Peyer's patch (tissue), 4 donors: ENCODE measurements around the gene TACSTD2. TPM values are rescaled to one million over a fixed set of nuclear protein-coding genes. Genes with fewer than 3 reads are reported as not detected.

ENCODE experiments used
- DNase-seq, 3 donors: peaks; one replicate each; pipeline ENCODE4 v3.0.0-alpha.2; 2017 to 2019
- H3K27ac ChIP-seq, 4 donors: fragments of 200-600 bp; sonication (generic); one replicate each; pipeline ENCODE4 v1.5.1; 2016 to 2019
- H3K27me3 ChIP-seq, 2 donors: fragments of 200-600 bp; sonication (generic); one replicate each; pipeline ENCODE4 v1.5.1; 2019
- H3K36me3 ChIP-seq, 3 donors: fragments of 200-600 bp; sonication (generic); one replicate each; pipeline ENCODE4 v1.5.1; 2016 to 2019
- H3K4me1 ChIP-seq, 4 donors: fragments of 200-600 bp; sonication (generic); one replicate each; pipeline ENCODE4 v1.5.1; 2016 to 2019
- H3K4me3 ChIP-seq, 4 donors: fragments of 200-600 bp; sonication (generic); 1 replicate in 3 of 4; 2 replicates in 1 of 4; pipeline ENCODE4 v1.5.1; 2016 to 2019; ENCODE audit warnings: mild to moderate bottlenecking in 1 of 4
- H3K9me3 ChIP-seq, 4 donors: fragments of 200-600 bp; sonication (generic); one replicate each; pipeline ENCODE4 v1.5.1; 2016 to 2019; ENCODE audit warnings: mild to moderate bottlenecking in 1 of 4
- POLR2A ChIP-seq, 2 donors: fragments of 450-650 bp; IDR thresholded peaks; one replicate each; pipeline ENCODE4 v1.5.1; 2017; ENCODE audit warnings: antibody characterized with exemption in 2 of 2, mild to moderate bottlenecking in 2 of 2, moderate library complexity in 2 of 2
- total RNA-seq, 4 donors: library from RNA; depleted of rRNA; stranded (reverse); fragments of >200 nt; gene quantifications; one replicate each; pipeline ENCODE4 v1.1.0, GENCODE V29; 2016
- TF ChIP-seq, protein P1 (sequence below), 6 experiments: fragments of 450-650 bp in 4 of 6; fragments of 200-600 bp in 2 of 6; sonication (generic) in 1 of 6; IDR thresholded peaks; one replicate each; pipeline ENCODE4 v1.5.1; 2017 to 2019; ENCODE audit warnings: antibody characterized with exemption in 6 of 6, mild to moderate bottlenecking in 3 of 6, moderate library complexity in 1 of 6

The TACSTD2 gene
- total RNA-seq, 4 donors from 2014 or later, result 0.47 to 0.70 TPM; not detected in 2

DNA sequence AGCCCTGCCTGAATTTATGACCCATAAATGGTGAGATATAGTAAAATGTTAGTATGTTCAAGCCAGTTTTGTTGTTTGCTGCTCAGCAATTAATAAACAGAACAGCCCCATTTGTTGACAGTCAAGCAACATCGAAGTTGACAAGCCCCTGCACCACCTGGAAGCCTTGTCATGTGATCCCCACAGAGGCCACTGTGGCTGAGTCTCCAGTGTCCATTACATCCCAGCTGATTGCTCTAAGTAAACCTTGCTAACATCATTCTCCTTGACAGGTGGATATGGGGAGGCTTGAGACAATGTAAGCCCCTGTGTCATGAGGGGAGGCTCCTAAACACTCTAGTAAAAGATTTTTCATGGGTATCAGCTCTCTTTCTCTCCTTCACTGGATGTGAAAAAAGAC is 17.5 kb upstream of the TACSTD2 start:
- TF ChIP-seq, protein P1, sequence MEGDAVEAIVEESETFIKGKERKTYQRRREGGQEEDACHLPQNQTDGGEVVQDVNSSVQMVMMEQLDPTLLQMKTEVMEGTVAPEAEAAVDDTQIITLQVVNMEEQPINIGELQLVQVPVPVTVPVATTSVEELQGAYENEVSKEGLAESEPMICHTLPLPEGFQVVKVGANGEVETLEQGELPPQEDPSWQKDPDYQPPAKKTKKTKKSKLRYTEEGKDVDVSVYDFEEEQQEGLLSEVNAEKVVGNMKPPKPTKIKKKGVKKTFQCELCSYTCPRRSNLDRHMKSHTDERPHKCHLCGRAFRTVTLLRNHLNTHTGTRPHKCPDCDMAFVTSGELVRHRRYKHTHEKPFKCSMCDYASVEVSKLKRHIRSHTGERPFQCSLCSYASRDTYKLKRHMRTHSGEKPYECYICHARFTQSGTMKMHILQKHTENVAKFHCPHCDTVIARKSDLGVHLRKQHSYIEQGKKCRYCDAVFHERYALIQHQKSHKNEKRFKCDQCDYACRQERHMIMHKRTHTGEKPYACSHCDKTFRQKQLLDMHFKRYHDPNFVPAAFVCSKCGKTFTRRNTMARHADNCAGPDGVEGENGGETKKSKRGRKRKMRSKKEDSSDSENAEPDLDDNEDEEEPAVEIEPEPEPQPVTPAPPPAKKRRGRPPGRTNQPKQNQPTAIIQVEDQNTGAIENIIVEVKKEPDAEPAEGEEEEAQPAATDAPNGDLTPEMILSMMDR (IDR thresholded peaks at IDR 0.05), result no peak
- TF ChIP-seq POLR2A (IDR thresholded peaks at IDR 0.05), result no peak
- H3K27ac ChIP-seq, result no peak overlapping the region
- H3K36me3 ChIP-seq, result no peaks in the 10 kb centered on the region
- H3K9me3 ChIP-seq, result no peaks in the 10 kb centered on the region
- no peaks in the 10 kb centered on the region for H3K4me1 ChIP-seq
- no peak for DNase-seq
- no peak overlapping the region for H3K4me3 ChIP-seq
- no peaks in the 10 kb centered on the region for H3K27me3 ChIP-seq

DNA sequence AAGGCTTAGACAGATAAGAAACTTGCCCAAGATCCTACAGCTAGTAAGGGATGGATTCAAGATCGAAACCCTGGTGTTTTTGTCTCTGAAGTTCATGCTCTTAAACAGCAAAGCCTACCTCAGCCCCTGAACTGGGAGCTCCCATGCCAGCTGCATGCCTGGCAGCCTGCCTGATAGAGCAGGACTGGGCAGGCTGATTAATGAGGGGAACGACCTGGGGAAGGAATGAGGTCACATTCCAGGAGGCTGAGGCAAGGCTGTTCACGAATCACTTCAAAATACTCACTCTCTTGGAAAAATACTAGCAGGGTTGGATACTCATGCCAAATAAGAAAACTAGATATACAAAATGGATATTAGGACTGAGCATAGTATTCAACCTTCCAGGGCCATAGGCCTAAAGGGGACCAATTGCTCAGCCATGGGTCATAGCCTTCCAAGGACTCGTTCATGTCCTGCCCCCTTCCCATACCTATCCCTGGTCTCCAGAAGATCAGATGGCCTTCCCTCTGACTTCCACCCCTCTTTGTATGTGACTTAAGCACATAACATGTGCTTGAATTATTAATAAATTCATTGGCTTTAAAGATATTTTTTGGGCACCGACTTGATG is 15.6 kb upstream of the TACSTD2 start:
- H3K36me3 ChIP-seq, result no peaks in the 10 kb centered on the region
- no peak for TF ChIP-seq POLR2A (IDR thresholded peaks at IDR 0.05)
- TF ChIP-seq, protein P1 (IDR thresholded peaks at IDR 0.05), result no peak
- no peak overlapping the region for H3K4me3 ChIP-seq
- H3K9me3 ChIP-seq, result no peaks in the 10 kb centered on the region
- DNase-seq, result no peak
- no peak overlapping the region for H3K27ac ChIP-seq
- no peaks in the 10 kb centered on the region for H3K27me3 ChIP-seq
- H3K4me1 ChIP-seq, result no peaks in the 10 kb centered on the region

DNA sequence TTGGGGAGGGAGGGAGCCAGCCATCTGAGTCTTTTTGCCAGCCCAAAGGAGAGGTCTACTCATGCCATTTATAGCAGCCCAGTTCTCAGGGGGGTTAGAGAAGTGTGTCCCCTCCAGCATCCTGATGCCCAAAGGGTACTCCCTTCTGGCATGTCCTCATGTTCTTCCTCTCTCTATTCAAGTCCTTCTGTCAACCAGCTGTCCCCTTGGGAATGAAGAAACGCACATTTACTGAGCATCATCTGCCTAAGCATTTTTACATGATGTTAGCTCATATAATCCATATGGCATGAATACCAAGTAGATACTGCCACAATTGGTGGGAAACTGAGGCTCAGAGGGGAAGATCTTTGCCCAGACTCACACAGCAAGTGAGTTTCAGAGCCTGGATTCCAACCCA is 14.8 kb upstream of the TACSTD2 start:
- H3K27ac ChIP-seq, result no peak overlapping the region
- no peak overlapping the region for H3K4me3 ChIP-seq
- no peak for DNase-seq
- TF ChIP-seq, protein P1 (IDR thresholded peaks at IDR 0.05), result no peak
- no peak for TF ChIP-seq POLR2A (IDR thresholded peaks at IDR 0.05)
- no peaks in the 10 kb centered on the region for H3K9me3 ChIP-seq
- no peaks in the 10 kb centered on the region for H3K4me1 ChIP-seq
- H3K27me3 ChIP-seq, result no peaks in the 10 kb centered on the region
- H3K36me3 ChIP-seq, result no peaks in the 10 kb centered on the region

DNA sequence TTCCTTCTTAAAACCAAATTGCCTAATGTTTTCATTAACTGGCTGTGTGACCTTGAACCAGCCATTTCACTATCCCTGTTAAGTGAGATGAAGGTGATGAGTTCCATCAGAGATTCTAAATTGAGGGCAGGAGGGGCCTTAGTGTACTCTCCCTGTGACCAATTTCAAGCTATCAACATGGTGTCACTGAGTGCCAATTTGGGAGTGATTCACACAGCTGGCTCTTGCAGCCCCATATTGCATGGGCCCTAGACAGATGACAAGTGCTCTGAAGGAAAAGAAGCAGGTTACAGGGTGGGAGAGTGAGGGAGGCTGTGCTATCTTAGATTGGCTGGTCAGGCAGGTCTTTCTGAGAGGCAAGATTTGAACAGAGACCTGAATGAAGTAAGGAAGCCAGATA is 13.0 kb upstream of the TACSTD2 start:
- H3K9me3 ChIP-seq, result no peaks in the 10 kb centered on the region
- no peak for DNase-seq
- H3K27ac ChIP-seq, result no peak overlapping the region
- no peaks in the 10 kb centered on the region for H3K36me3 ChIP-seq
- H3K4me1 ChIP-seq, result no peaks in the 10 kb centered on the region
- H3K27me3 ChIP-seq, result no peaks in the 10 kb centered on the region
- TF ChIP-seq, protein P1 (IDR thresholded peaks at IDR 0.05), result no peak
- TF ChIP-seq POLR2A (IDR thresholded peaks at IDR 0.05), result no peak
- H3K4me3 ChIP-seq, result no peak overlapping the region

DNA sequence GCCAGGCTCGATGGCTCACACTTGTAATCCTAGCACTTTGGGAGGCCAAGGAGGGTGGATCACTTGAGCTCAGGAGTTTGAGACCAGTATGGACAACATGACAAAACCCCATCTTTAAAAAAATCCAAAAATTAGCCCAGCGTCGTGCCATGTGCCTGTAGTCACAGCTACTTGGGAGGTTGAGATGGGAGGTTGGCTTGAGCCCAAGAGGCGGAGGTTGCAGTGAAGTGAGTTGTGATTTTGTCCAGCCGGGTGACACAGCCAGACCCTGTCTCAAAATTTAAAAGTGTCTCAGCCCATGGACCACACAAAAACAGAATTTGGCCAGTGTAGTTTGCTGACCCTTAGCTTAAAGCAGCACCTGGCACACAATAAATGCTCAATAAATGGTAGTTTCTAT is 11.3 kb upstream of the TACSTD2 start:
- DNase-seq, result no peak
- Histone ChIP-seq H3K27me3 (no peaks in the 10 kb centered on the region), H3K9me3 (no peaks in the 10 kb centered on the region), H3K36me3 (no peaks in the 10 kb centered on the region), H3K4me1 (no peaks in the 10 kb centered on the region), H3K27ac (no peak overlapping the region), H3K4me3 (no peak overlapping the region)
- TF ChIP-seq POLR2A (IDR thresholded peaks at IDR 0.05), result no peak
- TF ChIP-seq, protein P1 (IDR thresholded peaks at IDR 0.05), result no peak

DNA sequence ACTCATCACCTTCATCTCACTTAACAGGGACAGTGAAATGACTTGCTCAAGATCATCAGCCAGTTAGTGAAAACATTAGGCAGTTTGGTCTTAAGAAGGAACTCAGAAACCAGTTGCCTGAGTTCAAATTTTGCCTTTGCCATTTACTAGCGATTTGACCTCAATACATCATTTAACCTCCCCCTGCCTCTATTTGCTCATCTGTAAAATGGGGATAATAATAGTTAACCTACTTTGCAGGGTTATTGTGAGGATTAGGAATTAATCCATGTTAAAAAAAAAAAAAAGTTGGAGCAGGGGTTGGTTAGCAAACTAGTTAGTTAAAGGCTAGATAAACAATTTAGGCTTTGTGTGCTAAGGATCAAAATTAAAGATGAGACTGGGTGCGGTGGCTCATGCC is 10.6 kb upstream of the TACSTD2 start:
- H3K4me3 ChIP-seq, result no peak overlapping the region
- TF ChIP-seq, protein P1 (IDR thresholded peaks at IDR 0.05), result no peak
- no peak for TF ChIP-seq POLR2A (IDR thresholded peaks at IDR 0.05)
- no peak overlapping the region for H3K27ac ChIP-seq
- H3K27me3 ChIP-seq, result no peaks in the 10 kb centered on the region
- no peak for DNase-seq
- H3K36me3 ChIP-seq, result no peaks in the 10 kb centered on the region
- H3K9me3 ChIP-seq, result no peaks in the 10 kb centered on the region
- no peaks in the 10 kb centered on the region for H3K4me1 ChIP-seq
